Suppressor macrophage (primary cell): ENCODE data around the gene COLEC12.
A peak's percentile ranks its signal among the peaks of the same experiment; 100 is the strongest.

Experiments
- DNase-seq, 4 experiments: peaks; one replicate each; pipeline ENCODE4 v3.0.0-alpha.2; 2020 to 2022

COLEC12 gene

GRCh38 chr18:272650-273049 is 227.9 kb downstream of the COLEC12 start:
- DNase-seq: no peak

GRCh38 chr18:269480-270095 is 230.9 kb downstream of the COLEC12 start:
- peak in 1 of 4 experiments; percentile 7 for DNase-seq

- DNase-seq: peak; percentile 97 to 99 (median 98)
Observed at GRCh38 chr18:267688-268552, 232.6 kb downstream of the COLEC12 start, which contains the start of gene THOC1. Gene THOC1, minus strand, starts transcription at chr18:268047. Its CDS starts 28 bp downstream, at chr18:268019.

- peak in 1 of 4 experiments; percentile 12 for DNase-seq
Observed at GRCh38 chr18:267380-267687, 233.2 kb downstream of the COLEC12 start.
